NCI-H345 treated with DMSO at 0.1 percent for 48 hours (cell line): ENCODE measurements around the gene SORL1.

Experiments
- DNase-seq: peaks from one replicate; lab custom pipeline; 2025; ENCODE audit not compliant: unreplicated experiment; lab: John Stamatoyannopoulos, UW

Gene SORL1

DNA sequence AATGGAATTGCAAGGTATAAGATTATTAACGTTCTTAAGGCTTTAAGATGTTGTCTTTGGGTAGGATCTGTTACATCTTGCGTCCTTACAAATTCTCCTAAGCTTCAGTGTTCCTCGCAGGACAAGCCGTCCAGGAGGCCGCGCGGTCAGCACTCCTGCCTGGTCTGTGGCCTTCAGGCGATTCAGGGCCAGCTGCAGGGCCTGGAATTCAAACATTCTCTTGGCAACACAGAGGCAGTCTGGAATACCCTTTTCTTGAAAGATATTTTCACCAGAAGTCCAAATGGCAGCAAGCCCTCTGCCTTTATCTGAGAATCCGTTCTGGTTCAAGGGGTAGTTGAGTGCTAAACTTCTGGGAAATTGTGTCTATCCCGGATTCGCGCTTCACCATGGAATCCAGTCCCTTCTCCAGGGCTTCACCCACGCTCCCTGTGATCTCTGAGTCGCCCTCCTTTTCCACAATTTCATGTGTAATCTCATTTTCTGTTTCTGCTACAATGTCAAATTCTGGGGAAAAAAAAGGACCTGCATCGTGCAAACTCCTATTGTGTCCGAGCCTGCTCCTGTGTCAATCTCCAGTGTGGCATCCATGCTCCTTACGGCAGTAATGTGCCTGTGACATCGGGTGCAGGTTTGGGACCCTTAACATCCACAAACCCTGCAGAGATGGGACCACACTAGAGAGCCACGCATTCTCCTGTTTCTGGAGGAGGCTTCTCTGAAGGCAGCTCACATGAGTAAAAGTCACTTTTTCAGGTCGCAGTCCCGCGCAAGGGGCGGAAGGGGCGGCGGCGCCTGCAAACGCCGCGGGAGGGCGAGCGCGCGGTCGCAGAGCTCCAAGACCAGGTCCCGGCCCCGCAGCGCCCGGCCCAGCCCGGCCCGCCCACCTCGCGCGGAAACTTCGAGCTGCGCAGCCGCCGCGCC is 25.4 kb upstream of the SORL1 start:
- DNase-seq, result no peak

DNA sequence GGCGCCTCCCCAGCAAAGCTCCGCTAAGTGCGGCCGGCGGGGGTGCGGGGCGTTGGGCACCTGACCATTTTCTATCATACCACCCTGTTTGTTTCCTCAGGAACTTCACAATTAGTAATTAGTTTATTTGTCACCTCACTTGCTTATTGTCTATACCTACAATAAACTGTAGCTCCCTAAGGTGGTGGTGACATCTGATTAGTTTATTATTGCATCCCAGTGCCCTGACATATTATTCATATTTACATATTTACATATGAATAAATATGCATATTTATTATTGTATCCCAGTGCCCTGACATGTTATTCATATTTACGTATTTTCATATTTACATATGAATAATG is 24.7 kb upstream of the SORL1 start:
- DNase-seq, result no peak

DNA sequence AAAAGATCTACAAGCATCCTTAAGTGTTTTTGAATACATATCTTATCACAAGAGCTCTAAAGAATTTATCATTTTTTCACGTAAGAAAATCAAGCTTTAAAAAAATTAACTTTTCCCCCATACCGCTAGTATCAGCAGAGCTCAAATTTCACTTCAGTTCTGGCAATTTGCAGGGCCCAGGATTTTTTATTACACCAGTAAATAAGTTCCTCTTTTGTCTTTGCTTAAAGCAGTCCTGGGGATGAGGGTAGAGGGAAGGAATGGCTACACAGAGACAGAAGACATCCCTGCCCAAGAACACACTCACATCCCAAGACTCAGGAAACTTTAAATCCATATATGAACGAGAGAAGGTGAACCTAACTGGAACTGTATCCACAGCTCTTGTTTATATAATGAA is 22.6 kb upstream of the SORL1 start:
- DNase-seq, result no peak

DNA sequence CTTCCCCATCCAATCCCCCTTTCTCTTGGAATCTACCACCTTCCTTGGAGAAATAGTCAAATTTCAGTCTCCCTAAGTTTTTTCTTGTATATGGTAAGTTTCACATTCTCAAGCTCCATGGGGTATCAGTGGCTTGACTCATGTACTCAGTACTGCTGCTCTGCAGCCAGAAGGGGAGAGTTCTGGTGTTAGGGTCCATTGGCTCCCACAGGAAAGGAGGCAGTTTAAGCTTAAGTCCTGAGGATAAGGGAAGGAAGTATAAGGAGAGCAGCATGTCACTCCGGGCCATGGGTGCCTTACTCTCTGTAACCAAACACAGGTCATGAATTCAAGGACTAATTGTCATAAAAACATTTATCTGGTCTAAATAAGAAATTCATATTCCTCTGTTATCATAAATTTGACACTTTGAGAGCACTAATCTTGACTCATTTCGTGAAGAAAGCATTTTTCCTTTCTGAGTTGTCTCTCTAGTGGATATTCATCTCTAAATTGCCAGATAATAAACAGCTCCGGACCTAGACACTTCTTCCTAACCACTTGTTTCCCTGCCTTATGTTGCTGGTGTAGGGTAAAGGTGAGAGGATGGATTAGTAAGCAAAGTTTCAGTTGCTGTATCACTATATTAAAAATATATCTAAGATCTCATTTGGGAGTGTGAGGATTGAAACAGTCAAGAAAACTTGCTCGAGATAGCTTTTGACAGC is 20.1 kb upstream of the SORL1 start:
- no peak for DNase-seq

DNA sequence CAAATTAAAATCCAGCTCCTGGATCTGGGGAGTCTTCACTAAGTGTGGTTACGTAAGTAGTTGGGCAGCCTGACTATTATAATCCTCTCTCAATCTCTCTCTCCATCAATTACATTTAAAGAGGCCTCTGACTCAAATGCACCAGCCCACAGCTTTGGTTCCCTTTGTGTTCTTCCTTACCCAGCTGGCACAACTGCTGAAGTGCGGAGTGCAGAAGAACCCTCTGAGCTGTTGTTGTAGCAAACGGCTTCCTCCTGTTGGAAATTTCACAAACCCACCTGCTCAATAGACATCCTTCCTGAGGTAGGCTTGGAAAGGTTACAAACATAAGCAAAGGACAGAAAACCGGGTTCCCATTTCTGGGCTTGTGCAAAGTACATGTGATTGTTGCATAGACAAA is 17.0 kb upstream of the SORL1 start:
- peak; percentile 46 for DNase-seq

- DNase-seq, result peak; percentile 74
These were observed 16.3 kb upstream of the SORL1 start for GRCh38 chr11:121435551-121436511.

DNA sequence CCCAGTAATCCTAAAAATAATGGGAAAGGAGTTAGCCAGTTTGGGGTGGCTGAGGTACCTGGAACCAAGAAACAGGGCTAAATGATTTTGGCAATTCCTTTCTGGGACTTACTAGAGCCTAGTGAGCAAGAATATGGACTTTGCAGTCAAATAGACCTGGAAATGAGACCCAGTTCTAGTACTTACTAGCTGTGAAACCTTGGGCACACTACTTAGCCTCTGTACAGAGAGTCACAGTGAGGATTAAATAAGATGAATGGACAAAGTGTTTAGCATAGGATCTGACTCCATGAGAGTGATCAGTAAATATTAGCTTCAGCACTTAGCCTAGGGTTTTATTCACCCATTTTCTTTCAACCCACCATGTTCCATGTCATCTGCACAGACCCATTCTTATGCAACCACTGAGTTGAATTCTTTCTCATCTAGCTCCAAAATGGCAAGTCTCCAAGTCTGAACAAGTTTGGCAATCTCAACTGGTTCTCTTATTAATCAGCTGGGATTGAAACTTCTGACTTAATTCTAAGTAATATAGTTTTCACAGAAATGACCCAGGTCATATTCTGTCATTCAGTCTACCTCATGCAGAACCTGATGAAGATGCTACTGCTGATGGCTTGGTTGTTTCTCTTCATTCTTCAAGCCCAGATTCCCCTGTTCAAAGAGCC is 15.0 kb upstream of the SORL1 start:
- no peak for DNase-seq

GRCh38 chr11:121437686-121438078 is 14.4 kb upstream of the SORL1 start:
- DNase-seq, result no peak

DNA sequence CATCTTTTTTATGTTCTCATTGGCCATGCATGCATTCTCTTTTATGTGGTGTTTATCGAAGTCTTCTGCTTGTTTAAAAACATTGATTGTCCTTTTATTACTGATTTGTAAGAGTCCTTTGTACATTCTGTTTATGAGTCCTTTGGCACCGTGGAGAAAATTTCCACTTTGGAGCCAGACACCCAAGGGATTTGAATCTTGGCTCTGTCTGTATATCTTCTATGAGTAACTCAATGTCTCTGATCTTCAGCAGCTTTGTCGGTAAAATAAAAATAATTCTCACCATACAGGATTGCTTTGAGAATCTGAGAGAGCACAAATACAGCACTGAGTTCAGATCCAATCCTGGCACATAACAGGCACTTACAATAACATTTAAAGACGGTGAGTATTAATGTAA is 12.8 kb upstream of the SORL1 start:
- no peak for DNase-seq

GRCh38 chr11:121439759-121440158 is 12.4 kb upstream of the SORL1 start:
- no peak for DNase-seq

- no peak for DNase-seq
These were observed 10.6 kb upstream of the SORL1 start for GRCh38 chr11:121441521-121441920.

DNA sequence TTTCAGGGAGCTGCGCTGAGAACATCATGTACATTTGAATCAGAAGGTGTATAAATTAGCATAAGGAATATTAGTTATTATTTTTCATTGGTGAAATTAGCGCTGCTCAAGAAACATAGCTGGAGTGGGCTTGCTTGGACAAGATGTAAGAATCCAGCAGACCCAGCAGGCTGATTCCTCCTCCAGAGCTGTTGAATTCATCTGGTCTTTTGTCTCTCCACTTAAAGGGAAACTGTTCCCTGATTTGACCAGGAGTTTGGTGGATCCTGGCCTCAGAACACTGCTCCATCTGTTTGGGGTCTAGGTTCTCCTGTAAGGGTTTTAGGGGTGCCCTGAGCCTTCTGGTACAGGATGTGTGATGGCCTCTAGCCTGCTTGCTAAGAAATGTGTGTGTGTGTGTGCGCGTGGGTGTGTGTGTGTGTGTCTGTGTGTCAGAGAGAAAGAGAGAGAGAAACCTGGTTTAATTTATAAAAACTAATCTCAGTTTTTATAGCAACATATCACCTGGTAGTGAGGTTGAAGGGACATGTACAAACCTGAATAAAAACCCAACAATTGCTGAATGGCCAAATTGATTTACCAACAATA is 8.3 kb upstream of the SORL1 start:
- no peak for DNase-seq

DNA sequence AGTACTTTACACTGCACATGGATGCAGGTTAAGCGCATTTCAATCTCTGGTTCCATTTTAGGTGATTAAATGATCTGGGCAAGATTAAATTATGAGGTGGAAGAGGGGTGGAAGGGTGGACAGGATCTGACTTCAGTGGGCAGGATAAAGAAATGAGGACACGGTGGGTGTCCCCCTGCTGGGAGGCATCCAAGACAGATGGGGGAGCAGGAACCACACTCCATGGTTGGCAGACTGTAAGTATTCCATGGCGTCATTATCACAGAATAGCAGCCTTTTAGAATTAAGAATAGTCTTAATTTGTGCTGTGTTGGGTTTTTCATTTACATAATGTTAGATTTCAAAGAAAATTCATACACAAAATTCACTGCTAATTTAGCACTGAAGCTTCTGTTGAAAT is 7.6 kb upstream of the SORL1 start:
- no peak for DNase-seq

DNA sequence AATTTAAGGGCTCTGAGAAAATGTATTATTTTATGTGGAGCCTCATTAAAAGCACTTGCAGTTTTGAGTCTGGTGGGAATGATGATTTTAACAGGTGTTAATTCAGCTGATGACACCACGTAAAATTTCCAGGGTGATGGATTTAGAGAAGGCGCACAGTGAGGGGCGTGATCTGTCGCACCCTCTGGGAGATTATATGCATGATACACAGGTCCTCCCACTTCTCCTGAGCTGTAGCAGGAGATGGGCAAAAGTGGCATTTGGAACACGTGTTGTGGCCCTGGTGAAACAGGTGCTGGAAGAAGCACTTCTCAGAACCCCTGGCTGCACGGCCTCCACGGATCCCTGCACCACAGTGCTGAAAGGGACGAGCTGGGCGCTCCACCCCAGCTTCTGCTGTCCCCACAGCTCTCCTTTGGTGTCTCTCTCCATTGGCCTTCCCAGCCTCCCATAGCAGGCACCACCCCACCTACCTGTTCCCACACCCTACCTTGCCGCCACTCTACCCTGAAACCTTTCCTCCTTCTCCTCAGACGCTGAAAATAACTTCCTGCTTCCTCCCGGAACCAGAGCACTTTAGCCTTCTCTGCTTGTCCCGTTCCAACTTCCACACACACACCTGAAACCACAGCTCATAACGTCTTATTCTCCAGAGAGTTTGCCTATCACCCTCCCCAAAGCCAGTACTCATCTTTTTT is 6.9 kb upstream of the SORL1 start:
- no peak for DNase-seq

- no peak for DNase-seq
These were observed 5.4 kb upstream of the SORL1 start for GRCh38 chr11:121446752-121447156.

- DNase-seq, result no peak
These were observed 4.1 kb upstream of the SORL1 start for GRCh38 chr11:121448011-121448410.

- no peak for DNase-seq
These were observed 3.6 kb upstream of the SORL1 start for GRCh38 chr11:121448431-121448941.

DNA sequence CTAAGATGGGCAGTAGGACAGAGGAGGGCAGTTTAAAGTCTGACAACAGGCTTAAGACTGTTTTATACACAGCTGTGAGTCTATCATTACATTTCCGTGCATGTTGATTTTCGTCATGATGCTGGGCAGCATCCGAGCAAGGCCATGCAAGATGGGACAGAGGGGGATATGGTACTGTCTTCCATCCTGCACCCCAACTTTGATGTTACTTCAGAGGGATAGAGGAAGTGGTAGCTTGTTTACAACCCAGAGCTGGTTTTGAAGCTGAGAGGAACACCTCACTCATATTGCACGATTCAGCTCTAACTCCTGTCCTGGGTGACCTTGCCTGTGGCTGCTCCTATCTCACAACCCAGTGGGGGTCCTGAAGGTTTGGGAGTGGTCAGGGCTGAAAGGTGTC is 3.0 kb upstream of the SORL1 start:
- DNase-seq, result no peak

- no peak for DNase-seq
These were observed 2.5 kb upstream of the SORL1 start for GRCh38 chr11:121449626-121450025.

GRCh38 chr11:121450401-121450800 is 1.7 kb upstream of the SORL1 start:
- DNase-seq, result no peak
